G401.6 (cell line): ENCODE measurements around the gene MRPL43.

Experiments
- FAIRE-seq: peaks from 2 replicates; lab custom pipeline; 2012; peaks lifted over from hg19 to GRCh38; lab: Jason Lieb, UNC

Gene MRPL43

GRCh38 chr10:100966887-100967286 lies 20.4 kb downstream of the MRPL43 start:
- no peak for FAIRE-seq

DNA sequence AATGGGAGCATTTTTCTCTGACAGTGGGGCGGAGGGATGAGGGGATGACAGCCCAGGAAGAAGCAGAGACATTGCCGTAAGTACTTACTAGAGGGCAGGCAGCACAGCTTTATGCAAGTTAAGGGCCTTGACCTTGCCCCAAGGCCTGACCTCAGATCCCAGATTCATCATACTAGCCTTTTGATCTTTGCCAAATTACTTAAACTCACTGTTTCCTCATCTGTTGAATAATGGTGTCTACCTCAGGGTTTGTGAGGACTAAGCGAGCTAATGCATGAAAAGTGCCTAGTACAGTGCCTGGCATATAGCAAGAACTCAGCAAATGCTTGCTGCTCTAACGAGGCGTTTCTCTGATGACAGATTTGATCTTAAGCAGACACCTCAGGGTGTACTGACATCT lies 21.5 kb downstream of the MRPL43 start:
- no peak for FAIRE-seq

- FAIRE-seq = no peak
These were observed 23.5 kb downstream of the MRPL43 start for GRCh38 chr10:100963826-100964225.

GRCh38 chr10:100962351-100963080 lies 24.8 kb downstream of the MRPL43 start:
- FAIRE-seq = no peak

- FAIRE-seq = no peak
These were observed 27.0 kb downstream of the MRPL43 start for GRCh38 chr10:100960251-100960650.

DNA sequence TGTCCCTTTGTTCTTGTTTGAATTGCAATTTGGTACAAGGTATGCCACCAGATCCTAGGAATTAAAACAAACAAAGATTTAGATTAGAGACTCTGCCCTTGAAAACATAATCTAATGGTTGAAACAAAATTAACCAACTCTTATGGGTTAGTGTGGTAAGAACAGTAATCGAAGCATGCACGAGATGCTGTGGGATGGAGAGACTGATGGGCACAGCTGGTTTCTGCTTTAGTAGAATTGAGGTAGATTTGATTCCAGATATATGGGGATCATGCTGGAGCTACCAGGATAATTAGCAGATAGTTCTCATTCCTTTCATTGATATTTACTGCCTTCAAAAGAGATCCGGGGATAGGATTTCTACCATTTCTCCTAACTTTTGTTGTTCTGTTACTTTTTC lies 38.4 kb downstream of the MRPL43 start:
- no peak for FAIRE-seq

GRCh38 chr10:100945754-100946153 lies 41.5 kb downstream of the MRPL43 start:
- FAIRE-seq = no peak

- FAIRE-seq = no peak
These were observed 43.8 kb downstream of the MRPL43 start for GRCh38 chr10:100943508-100943907.

- no peak for FAIRE-seq
These were observed 45.1 kb downstream of the MRPL43 start for GRCh38 chr10:100942229-100942628.

- peak; percentile 69 for FAIRE-seq
These were observed 47.4 kb downstream of the MRPL43 start for GRCh38 chr10:100939763-100940344.
